ENCODE measurements around the gene ANKS4B.

Gene ANKS4B

DNA sequence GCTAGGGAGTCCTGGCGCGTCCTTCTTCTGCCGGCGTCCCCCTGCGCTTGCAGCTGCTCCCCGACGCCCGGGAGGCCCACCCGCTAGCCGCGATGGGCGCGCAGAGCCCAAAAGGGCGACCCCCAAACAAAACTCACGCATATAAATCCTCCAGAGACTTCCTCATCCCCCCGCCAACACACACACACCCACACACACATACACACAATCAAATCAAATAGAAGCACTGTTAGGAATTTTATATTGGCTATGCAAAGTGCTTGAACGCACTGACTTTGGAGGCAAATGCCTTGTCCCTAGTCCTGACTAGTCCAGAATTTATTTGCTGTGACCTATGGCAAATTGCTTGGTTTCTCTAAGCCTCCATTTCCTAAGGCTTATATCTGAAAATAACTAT, 68.4 kb downstream of the ANKS4B start:
- no peak for DNase-seq

GRCh38 chr16:21302454-21302853, 69.0 kb downstream of the ANKS4B start:
- no peak for DNase-seq

DNA sequence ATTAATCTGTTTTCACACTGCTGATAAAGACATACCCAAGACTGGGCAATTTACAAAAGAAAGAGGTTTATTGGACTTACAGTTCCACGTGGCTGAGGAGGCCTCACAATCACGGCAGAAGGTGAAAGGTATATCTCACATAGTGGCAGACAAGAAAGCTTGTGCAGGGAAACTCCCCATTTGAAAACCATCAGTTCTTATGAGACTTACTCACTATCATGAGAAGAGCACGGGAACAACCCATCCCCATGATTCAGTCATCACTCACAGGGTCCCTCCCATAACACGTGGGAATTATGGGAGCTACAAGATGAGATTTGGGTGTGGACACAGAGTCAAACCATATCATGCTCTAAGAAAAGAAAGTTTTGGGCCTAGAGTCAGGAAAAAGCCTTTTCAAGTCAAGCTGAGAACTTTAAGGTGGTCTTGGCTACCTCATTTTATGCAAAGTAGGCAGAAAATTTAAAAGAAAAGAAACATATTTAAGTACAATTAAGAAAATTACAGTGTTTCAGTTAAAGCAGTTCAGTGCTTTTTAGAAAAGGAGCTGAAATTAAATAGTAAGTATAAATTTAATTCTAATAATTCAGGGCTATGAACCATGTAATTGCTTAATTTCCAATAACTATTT, 69.5 kb downstream of the ANKS4B start:
- no peak for DNase-seq

All from activated naive CD4-positive, alpha-beta T cell treated with anti-CD3 and anti-CD28 coated beads, Interleukin-2, amount 50 U/mL, for 16 hours (primary cell).